Measurements from ENCODE around the gene WBP2.
"Not testable (repeated sequence)": the region's sequence is repeated elsewhere in the genome, so short reads cannot be mapped to it uniquely, and the experiment has no call there.

Gene WBP2

GRCh38 chr17:75812096-75813013 lies 42.8 kb downstream of the WBP2 start:
- DNase-seq = no peak

- no peak for DNase-seq
Observed at GRCh38 chr17:75811174-75811573, 44.0 kb downstream of the WBP2 start.

- DNase-seq = not testable (repeated sequence)
Observed at GRCh38 chr17:75810756-75811155, 44.4 kb downstream of the WBP2 start.

GRCh38 chr17:75810216-75810615 lies 44.9 kb downstream of the WBP2 start:
- DNase-seq = no peak

GRCh38 chr17:75809631-75810111 lies 45.5 kb downstream of the WBP2 start:
- no peak for DNase-seq

GRCh38 chr17:75808905-75809621 lies 46.1 kb downstream of the WBP2 start:
- no peak for DNase-seq

- DNase-seq = no peak
Observed at GRCh38 chr17:75808549-75808904, 46.6 kb downstream of the WBP2 start.

GRCh38 chr17:75807861-75808260 lies 47.3 kb downstream of the WBP2 start:
- DNase-seq = no peak

- no peak for DNase-seq
Observed at GRCh38 chr17:75806822-75807500, 48.2 kb downstream of the WBP2 start.

GRCh38 chr17:75803883-75804282 lies 51.3 kb downstream of the WBP2 start:
- DNase-seq = no peak

- DNase-seq = no peak
Observed at GRCh38 chr17:75799402-75799801, 55.7 kb downstream of the WBP2 start.

GRCh38 chr17:75795820-75796607 lies 59.1 kb downstream of the WBP2 start:
- no peak for DNase-seq
